ENCODE measurements around the gene VAMP1.
"Not testable (repeated sequence)": the region's sequence is repeated elsewhere in the genome, so short reads cannot be mapped to it uniquely, and the experiment has no call there.

VAMP1 gene

GRCh38 chr12:6469609-6470374 is 685 bp downstream of the VAMP1 start:
- WGBS, 2 experiments, result 28 to 31% methylated on average over 15 to 16 of the region's 16 CpGs
- H3K27ac ChIP-seq (ENCODE audit: insufficient read depth, low read depth, low read length, poor library complexity, severe bottlenecking), result peak overlapping the region; percentile 91
- peak overlapping the region; percentile 94 for H3K4me3 ChIP-seq (ENCODE audit: insufficient read depth, low read depth, low read length)
- H3K4me1 ChIP-seq (ENCODE audit: control insufficient read depth, insufficient read depth, low read length), result no peaks in the 10 kb centered on the region
- H3K9me3 ChIP-seq (ENCODE audit: control insufficient read depth, low read length), result no peaks in the 10 kb centered on the region
- peaks cover 4% of the 10 kb centered on the region for H3K27me3 ChIP-seq (ENCODE audit: control insufficient read depth, insufficient read depth, low read length, poor library complexity, severe bottlenecking)
- peaks cover 2% of the 10 kb centered on the region for H3K36me3 ChIP-seq (ENCODE audit: control insufficient read depth, insufficient read depth, low read length)

- H3K4me3 ChIP-seq (ENCODE audit: insufficient read depth, low read depth, low read length), result no peak overlapping the region
- WGBS, 2 experiments, result 92 to 93% methylated on average over 5 to 6 of the region's 6 CpGs
Observed at GRCh38 chr12:6469092-6469491, 1.4 kb downstream of the VAMP1 start.

DNA sequence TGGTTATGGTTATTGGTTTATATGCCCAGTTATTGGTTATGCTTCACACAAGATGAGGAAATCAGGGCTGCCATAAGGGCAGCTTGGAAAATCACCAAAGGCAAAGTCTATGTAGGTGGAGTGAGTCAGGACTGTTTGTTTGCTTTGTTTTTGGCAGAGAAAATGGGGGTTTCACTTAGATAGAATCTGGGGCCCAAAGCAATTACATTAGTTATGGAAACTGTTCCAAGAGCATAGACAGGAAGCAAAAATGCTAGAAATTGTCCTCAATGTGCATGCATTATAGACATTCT is 2.2 kb downstream of the VAMP1 start:
- no peak overlapping the region for H3K4me3 ChIP-seq (ENCODE audit: insufficient read depth, low read depth, low read length)
- no peaks in the 10 kb centered on the region for H3K9me3 ChIP-seq (ENCODE audit: control insufficient read depth, low read length)
- no peaks in the 10 kb centered on the region for H3K4me1 ChIP-seq (ENCODE audit: control insufficient read depth, insufficient read depth, low read length)
- peaks cover 12% of the 10 kb centered on the region for H3K36me3 ChIP-seq (ENCODE audit: control insufficient read depth, insufficient read depth, low read length)
- no peak overlapping the region for H3K27ac ChIP-seq (ENCODE audit: insufficient read depth, low read depth, low read length, poor library complexity, severe bottlenecking)
- peaks cover 4% of the 10 kb centered on the region for H3K27me3 ChIP-seq (ENCODE audit: control insufficient read depth, insufficient read depth, low read length, poor library complexity, severe bottlenecking)

More at GRCh38 chr12:6469092-6469491, 1.4 kb downstream of the VAMP1 start:
- Histone ChIP-seq H3K27ac (ENCODE audit: insufficient read depth, low read depth, low read length, poor library complexity, severe bottlenecking) (no peak overlapping the region), H3K36me3 (ENCODE audit: control insufficient read depth, insufficient read depth, low read length) (peaks cover 9% of the 10 kb centered on the region), H3K4me1 (ENCODE audit: control insufficient read depth, insufficient read depth, low read length) (no peaks in the 10 kb centered on the region), H3K27me3 (ENCODE audit: control insufficient read depth, insufficient read depth, low read length, poor library complexity, severe bottlenecking) (peaks cover 4% of the 10 kb centered on the region), H3K9me3 (ENCODE audit: control insufficient read depth, low read length) (no peaks in the 10 kb centered on the region)

DNA sequence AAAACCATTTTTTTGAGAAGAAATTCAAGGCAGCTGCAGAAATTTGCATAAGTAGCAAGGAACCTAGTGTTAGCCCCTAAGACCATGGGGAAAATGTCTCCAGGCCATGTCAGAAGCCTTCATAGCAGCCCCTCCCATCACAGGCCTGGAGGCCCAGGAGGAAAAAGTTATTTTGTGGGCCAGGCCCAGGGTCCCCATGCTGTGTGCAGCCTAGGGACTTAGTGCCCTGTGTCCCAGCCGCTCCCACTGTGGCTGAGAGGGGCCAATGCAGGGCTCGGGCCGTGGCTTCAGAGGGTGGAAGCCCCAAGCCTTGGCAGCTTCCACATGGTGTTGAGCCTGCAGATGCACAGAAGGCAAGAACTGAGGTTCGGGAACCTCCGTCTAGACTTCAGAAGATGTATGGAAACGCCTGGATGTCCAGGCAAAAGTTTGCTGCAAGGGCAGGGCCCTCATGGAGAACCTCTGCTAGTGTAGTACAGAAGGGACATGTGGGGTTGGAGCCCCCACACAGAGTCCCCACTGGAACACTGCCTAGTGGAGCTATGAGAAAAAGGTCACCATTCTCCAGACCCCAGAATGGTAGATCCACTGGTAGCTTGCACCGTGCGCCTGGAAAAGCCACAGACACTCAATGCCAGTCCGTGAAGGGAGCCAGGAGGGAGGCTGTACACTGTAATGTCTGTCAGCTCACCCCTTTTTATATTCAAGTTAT is 2.8 kb downstream of the VAMP1 start:
- H3K9me3 ChIP-seq (ENCODE audit: control insufficient read depth, low read length); H3K27me3 ChIP-seq (ENCODE audit: control insufficient read depth, insufficient read depth, low read length, poor library complexity, severe bottlenecking); H3K27ac ChIP-seq (ENCODE audit: insufficient read depth, low read depth, low read length, poor library complexity, severe bottlenecking); H3K4me1 ChIP-seq (ENCODE audit: control insufficient read depth, insufficient read depth, low read length); H3K4me3 ChIP-seq (ENCODE audit: insufficient read depth, low read depth, low read length): not testable (repeated sequence)
- H3K36me3 ChIP-seq (ENCODE audit: control insufficient read depth, insufficient read depth, low read length), result peaks cover 12% of the 10 kb centered on the region
- 95 to 96% methylated on average over 9 of the region's 9 CpGs for WGBS, 2 experiments

- H3K4me1 ChIP-seq (ENCODE audit: control insufficient read depth, insufficient read depth, low read length); H3K4me3 ChIP-seq (ENCODE audit: insufficient read depth, low read depth, low read length); H3K9me3 ChIP-seq (ENCODE audit: control insufficient read depth, low read length); H3K27me3 ChIP-seq (ENCODE audit: control insufficient read depth, insufficient read depth, low read length, poor library complexity, severe bottlenecking); H3K27ac ChIP-seq (ENCODE audit: insufficient read depth, low read depth, low read length, poor library complexity, severe bottlenecking): not testable (repeated sequence)
- peaks cover 15% of the 10 kb centered on the region for H3K36me3 ChIP-seq (ENCODE audit: control insufficient read depth, insufficient read depth, low read length)
- 83 to 85% methylated on average over 4 of the region's 4 CpGs for WGBS, 2 experiments
Observed at GRCh38 chr12:6466751-6467150, 3.7 kb downstream of the VAMP1 start.

DNA sequence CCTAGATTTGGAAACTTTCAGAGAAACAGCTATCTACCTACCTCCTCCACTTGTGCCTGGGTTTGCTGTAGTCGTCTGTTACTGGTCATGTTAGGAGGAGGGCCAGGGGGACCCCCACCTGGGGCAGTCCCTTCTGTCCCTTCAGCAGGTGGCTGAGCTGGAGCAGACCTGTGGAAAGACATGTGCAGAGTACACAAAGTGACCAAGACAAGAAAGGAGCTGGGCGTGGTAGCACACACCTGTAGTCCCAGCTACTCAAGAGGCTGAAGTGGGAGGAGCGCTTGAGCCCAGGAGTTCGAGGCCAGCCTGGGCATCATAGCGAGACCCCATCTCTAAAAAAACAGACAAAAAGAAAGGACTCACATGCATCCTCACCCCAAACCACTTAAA is 4.3 kb downstream of the VAMP1 start:
- Histone ChIP-seq H3K27me3 (ENCODE audit: control insufficient read depth, insufficient read depth, low read length, poor library complexity, severe bottlenecking) (no peaks in the 10 kb centered on the region), H3K4me3 (ENCODE audit: insufficient read depth, low read depth, low read length) (no peak overlapping the region), H3K36me3 (ENCODE audit: control insufficient read depth, insufficient read depth, low read length) (peaks cover 15% of the 10 kb centered on the region), H3K4me1 (ENCODE audit: control insufficient read depth, insufficient read depth, low read length) (no peaks in the 10 kb centered on the region), H3K27ac (ENCODE audit: insufficient read depth, low read depth, low read length, poor library complexity, severe bottlenecking) (no peak overlapping the region), H3K9me3 (ENCODE audit: control insufficient read depth, low read length) (no peaks in the 10 kb centered on the region)
- 95 to 96% methylated on average over 5 of the region's 5 CpGs for WGBS, 2 experiments

GRCh38 chr12:6465467-6466183 is 4.9 kb downstream of the VAMP1 start:
- no peaks in the 10 kb centered on the region for H3K4me1 ChIP-seq (ENCODE audit: control insufficient read depth, insufficient read depth, low read length)
- WGBS, 2 experiments, result 63 to 70% methylated on average over 6 of the region's 6 CpGs
- no peaks in the 10 kb centered on the region for H3K9me3 ChIP-seq (ENCODE audit: control insufficient read depth, low read length)
- no peak overlapping the region for H3K27ac ChIP-seq (ENCODE audit: insufficient read depth, low read depth, low read length, poor library complexity, severe bottlenecking)
- no peak overlapping the region for H3K4me3 ChIP-seq (ENCODE audit: insufficient read depth, low read depth, low read length)
- H3K27me3 ChIP-seq (ENCODE audit: control insufficient read depth, insufficient read depth, low read length, poor library complexity, severe bottlenecking), result no peaks in the 10 kb centered on the region
- H3K36me3 ChIP-seq (ENCODE audit: control insufficient read depth, insufficient read depth, low read length), result peaks cover 15% of the 10 kb centered on the region

DNA sequence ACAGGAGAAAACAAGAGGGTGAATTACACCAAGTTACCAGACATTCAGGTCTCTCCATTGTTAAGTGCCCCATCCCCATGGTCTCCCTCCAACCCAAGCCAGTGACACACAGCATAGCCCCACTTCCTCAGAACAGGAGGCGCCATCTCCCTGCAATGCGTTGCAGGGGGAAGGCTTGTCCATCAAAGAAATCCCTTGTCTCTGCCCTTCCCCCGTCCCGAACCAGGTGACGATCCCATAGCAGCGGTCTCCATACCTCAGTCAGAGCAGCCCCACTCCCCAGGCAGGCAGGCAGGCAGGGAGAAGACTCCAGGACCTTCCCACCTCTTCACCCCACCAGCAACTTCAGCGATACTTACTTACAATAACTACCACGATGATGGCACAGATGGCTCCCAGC is 5.9 kb downstream of the VAMP1 start:
- no peaks in the 10 kb centered on the region for H3K4me1 ChIP-seq (ENCODE audit: control insufficient read depth, insufficient read depth, low read length)
- no peak overlapping the region for H3K27ac ChIP-seq (ENCODE audit: insufficient read depth, low read depth, low read length, poor library complexity, severe bottlenecking)
- H3K27me3 ChIP-seq (ENCODE audit: control insufficient read depth, insufficient read depth, low read length, poor library complexity, severe bottlenecking), result no peaks in the 10 kb centered on the region
- H3K36me3 ChIP-seq (ENCODE audit: control insufficient read depth, insufficient read depth, low read length), result peaks cover 15% of the 10 kb centered on the region
- 91 to 93% methylated on average over 8 of the region's 8 CpGs for WGBS, 2 experiments
- H3K4me3 ChIP-seq (ENCODE audit: insufficient read depth, low read depth, low read length), result no peak overlapping the region
- H3K9me3 ChIP-seq (ENCODE audit: control insufficient read depth, low read length), result no peaks in the 10 kb centered on the region

DNA sequence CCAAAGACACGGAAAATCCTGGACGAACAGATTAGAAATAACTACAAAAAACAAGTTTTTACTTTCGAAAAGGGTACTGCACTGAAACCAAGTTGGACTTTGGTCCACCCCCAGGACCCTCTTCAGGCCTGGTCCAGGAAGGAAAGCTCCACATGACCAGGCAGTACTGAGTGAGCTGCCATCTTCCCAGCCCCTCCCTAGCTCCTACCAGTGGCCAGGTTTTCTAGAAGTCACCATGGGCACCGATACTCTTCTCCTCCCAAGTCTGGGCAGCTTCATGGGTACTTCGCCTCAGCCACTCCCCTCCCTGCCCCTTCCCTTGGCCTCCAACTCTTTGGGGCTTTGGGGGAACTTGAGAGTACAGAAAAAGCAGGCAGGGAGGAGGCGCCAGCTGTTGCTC is 6.6 kb downstream of the VAMP1 start:
- Histone ChIP-seq H3K27me3 (ENCODE audit: control insufficient read depth, insufficient read depth, low read length, poor library complexity, severe bottlenecking) (no peaks in the 10 kb centered on the region), H3K36me3 (ENCODE audit: control insufficient read depth, insufficient read depth, low read length) (peaks cover 15% of the 10 kb centered on the region), H3K4me1 (ENCODE audit: control insufficient read depth, insufficient read depth, low read length) (no peaks in the 10 kb centered on the region), H3K27ac (ENCODE audit: insufficient read depth, low read depth, low read length, poor library complexity, severe bottlenecking) (no peak overlapping the region), H3K9me3 (ENCODE audit: control insufficient read depth, low read length) (no peaks in the 10 kb centered on the region), H3K4me3 (ENCODE audit: insufficient read depth, low read depth, low read length) (no peak overlapping the region)
- WGBS, 2 experiments, result 95 to 96% methylated on average over 6 of the region's 6 CpGs

DNA sequence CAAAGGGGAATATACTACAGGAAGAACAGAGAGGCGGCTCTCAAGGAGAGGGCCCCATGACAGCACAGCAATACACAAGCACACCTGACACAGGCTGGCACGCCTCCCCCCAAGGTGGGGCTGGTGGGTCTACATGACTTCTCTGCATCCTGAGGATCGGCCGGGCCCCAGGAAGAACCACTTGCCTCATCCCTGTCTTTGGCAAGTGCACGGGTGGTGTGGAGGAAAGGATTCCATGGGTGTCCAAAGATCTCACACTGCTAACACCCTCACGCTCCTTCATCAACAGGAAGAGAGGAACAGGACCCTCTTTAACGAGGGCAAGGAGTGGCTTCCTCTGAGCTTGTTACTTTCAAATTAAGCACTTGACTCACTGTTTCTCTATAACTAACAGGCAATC is 7.3 kb downstream of the VAMP1 start:
- Histone ChIP-seq H3K9me3 (ENCODE audit: control insufficient read depth, low read length) (no peaks in the 10 kb centered on the region), H3K27ac (ENCODE audit: insufficient read depth, low read depth, low read length, poor library complexity, severe bottlenecking) (no peak overlapping the region), H3K4me3 (ENCODE audit: insufficient read depth, low read depth, low read length) (no peak overlapping the region), H3K4me1 (ENCODE audit: control insufficient read depth, insufficient read depth, low read length) (no peaks in the 10 kb centered on the region), H3K27me3 (ENCODE audit: control insufficient read depth, insufficient read depth, low read length, poor library complexity, severe bottlenecking) (no peaks in the 10 kb centered on the region), H3K36me3 (ENCODE audit: control insufficient read depth, insufficient read depth, low read length) (peaks cover 15% of the 10 kb centered on the region)
- WGBS, 2 experiments, result 92 to 96% methylated on average over 7 of the region's 7 CpGs
